GM23248 (cell line): Measurements from ENCODE around the gene DYNLT1.

Source experiments
- EZH2 ChIP-seq: fragments of 200-600 bp; sonication (generic); IDR thresholded peaks from 2 replicates; pipeline ENCODE4 v1.6.1; 2018; ENCODE audit warnings: antibody characterized with exemption, mild to moderate bottlenecking; ENCODE audit not compliant: insufficient read depth, poor library complexity, severe bottlenecking
- EZH2phosphoT487 ChIP-seq: fragments of 200-600 bp; sonication (generic); IDR thresholded peaks from 2 replicates; pipeline ENCODE4 v1.6.1; 2018; ENCODE audit warnings: antibody characterized with exemption, moderate library complexity, mild to moderate bottlenecking, low read depth; ENCODE audit not compliant: insufficient read depth

DNA sequence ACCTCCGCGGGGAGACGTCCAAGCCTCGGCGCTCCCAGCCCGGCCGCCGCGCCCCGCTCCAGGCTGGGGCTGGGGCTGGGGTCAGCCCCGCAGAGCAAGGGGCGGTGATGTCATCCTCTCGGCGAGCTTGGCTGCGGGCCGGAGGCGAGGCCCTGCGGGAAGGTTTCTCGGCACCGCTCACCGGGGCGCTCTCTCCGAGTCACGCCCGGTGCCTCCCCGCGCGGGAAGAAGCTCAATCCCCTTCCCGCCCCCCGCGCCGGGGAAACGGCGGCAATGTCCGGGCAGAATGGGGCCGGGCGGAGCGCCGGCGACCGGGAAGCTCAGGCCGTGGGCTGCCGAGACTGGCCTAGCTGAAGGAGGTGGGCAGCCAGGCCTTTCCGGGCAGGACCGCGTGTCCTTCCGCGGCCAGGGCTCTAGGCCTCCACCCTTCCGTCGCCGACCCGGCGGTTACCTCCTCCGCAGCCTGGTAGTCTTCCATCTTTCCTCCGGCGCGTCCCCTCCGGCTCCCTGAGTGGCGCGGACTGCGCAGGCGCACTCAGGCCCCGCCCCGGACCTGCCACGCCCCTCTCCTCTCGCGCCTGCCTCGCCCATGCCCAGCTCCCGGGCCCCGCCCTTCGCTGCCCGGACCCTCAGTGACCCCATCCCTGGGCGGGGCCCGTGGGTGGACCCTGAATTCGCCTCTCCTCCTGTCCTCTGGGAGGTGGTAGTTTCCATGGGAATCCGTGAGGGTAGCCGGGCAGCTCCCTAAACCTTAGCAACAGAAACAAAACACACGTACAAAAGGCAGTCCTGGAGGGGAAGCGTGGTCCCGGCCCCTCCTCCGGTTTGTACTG, at the start of gene DYNLT1:
- no peak for TF ChIP-seq EZH2phosphoT487
- TF ChIP-seq EZH2 = no peak
